ENCODE results near the gene ENSA.
"Not testable (repeated sequence)": the region's sequence is repeated elsewhere in the genome, so short reads cannot be mapped to it uniquely, and the experiment has no call there.

DNA sequence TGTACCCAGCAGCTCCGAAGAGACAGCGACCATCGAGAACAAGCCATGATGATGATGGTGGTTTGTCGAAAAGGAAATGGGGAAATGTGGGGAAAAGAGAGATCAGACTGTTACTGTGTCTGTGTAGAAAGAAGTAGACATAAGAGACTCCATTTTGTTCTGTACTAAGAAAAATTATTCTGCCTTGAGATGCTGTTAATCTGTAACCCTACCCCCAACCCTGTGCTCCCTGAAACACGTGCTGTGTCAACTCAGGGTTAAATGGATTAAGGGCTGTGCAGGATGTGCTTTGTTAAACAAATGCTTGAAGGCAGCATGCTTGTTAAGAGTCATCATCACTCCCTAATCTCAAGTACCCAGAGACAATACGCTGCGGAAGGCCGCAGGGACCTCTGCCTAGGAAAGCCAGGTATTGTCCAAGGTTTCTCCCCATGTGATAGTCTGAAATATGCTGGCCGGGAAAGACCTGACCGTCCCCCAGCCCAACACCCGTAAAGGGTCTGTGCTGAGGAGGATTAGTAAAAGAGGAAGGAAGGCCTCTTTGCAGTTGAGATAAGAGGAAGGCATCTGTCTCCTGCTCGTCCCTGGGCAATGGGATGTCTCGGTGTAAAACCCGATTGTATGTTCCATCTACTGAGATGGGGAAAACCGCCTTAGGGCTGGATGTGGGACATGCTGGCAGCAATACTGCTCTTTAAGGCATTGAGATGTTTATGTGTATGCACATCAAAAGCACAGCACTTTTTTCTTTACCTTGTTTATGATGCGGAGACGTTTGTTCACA is 5.6 kb upstream of the ENSA start:
- TF ChIP-seq LEF1 (IDR thresholded peaks at IDR 0.05; ENCODE audit: borderline replicate concordance); FOXM1 (IDR thresholded peaks at IDR 0.05; ENCODE audit: borderline replicate concordance); SP1 (IDR thresholded peaks at IDR 0.05); L3MBTL2 (conservative IDR thresholded peaks at IDR 0.05); TARDBP (IDR thresholded peaks at IDR 0.05); FOXK2 (IDR thresholded peaks at IDR 0.05); BHLHE40 (IDR thresholded peaks at IDR 0.05; ENCODE audit: borderline replicate concordance); ARNT (IDR thresholded peaks at IDR 0.05); SUZ12 (IDR thresholded peaks at IDR 0.05); NFRKB (IDR thresholded peaks at IDR 0.05); CTBP1 (IDR thresholded peaks at IDR 0.05; ENCODE audit: borderline replicate concordance); ZNF384 (IDR thresholded peaks at IDR 0.05): not testable (repeated sequence)
- TF ChIP-seq, protein P1, sequence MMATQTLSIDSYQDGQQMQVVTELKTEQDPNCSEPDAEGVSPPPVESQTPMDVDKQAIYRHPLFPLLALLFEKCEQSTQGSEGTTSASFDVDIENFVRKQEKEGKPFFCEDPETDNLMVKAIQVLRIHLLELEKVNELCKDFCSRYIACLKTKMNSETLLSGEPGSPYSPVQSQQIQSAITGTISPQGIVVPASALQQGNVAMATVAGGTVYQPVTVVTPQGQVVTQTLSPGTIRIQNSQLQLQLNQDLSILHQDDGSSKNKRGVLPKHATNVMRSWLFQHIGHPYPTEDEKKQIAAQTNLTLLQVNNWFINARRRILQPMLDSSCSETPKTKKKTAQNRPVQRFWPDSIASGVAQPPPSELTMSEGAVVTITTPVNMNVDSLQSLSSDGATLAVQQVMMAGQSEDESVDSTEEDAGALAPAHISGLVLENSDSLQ (IDR thresholded peaks at IDR 0.05), result not testable (repeated sequence)

Measured in HEK293T (cell line).